ENCODE measurements around the gene CASKIN2.

GRCh38 chr17:75518983-75519537 is 3.7 kb upstream of the CASKIN2 start:
- no peak for TF ChIP-seq CTCF (IDR thresholded peaks at IDR 0.05)
- TF ChIP-seq PBX3 (IDR thresholded peaks at IDR 0.05): no peak
- no peak for TF ChIP-seq HMGXB4 (CRISPR knock-in tag; IDR thresholded peaks at IDR 0.05; ENCODE audit: borderline replicate concordance)
- TF ChIP-seq REST (IDR thresholded peaks at IDR 0.05): no peak
- TF ChIP-seq JUN (IDR thresholded peaks at IDR 0.05): no peak
- no peak for TF ChIP-seq BHLHE40 (IDR thresholded peaks at IDR 0.05; ENCODE audit: low read depth, low read length)
- no peak for TF ChIP-seq RARB (CRISPR knock-in tag; IDR thresholded peaks at IDR 0.05)
- no peak for TF ChIP-seq POLR2A (IDR thresholded peaks at IDR 0.05; ENCODE audit: low read length)
- no peak for TF ChIP-seq RAD21 (conservative IDR thresholded peaks at IDR 0.05 in 1 of 2, IDR thresholded peaks at IDR 0.05 in 1 of 2)

Data from A549 (cell line).